Measurements from ENCODE around the gene PELI3. TPM values are rescaled to one million over a fixed set of nuclear protein-coding genes. Genes with fewer than 3 reads are reported as not detected.

PELI3 gene
- total and polyA plus RNA-seq, 2 of the 8 experiments (the other 6 are each of a cell fraction or from before 2014, with no cell fraction given) = 5.2 to 7.6 TPM

DNA sequence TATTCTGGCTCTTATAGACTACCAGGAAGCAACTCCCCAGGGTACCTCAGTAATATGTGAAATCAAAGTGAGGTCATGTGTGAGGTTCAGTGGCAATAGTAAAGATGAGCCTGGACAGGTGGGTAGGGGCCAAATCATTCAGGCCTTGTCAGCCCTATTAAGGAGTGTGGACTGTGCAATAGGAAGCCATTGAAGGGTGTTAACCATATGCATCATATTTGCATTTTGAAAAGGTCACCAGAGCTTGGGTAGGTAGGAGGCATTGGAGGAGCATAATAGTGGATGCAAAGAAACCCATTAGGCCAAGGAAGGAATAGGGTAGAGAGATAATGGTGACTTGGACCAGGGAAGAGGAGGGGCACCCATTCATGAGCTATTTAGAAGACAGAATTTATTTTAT is 19.7 kb upstream of the PELI3 start (continued):
- TF ChIP-seq, protein P1, sequence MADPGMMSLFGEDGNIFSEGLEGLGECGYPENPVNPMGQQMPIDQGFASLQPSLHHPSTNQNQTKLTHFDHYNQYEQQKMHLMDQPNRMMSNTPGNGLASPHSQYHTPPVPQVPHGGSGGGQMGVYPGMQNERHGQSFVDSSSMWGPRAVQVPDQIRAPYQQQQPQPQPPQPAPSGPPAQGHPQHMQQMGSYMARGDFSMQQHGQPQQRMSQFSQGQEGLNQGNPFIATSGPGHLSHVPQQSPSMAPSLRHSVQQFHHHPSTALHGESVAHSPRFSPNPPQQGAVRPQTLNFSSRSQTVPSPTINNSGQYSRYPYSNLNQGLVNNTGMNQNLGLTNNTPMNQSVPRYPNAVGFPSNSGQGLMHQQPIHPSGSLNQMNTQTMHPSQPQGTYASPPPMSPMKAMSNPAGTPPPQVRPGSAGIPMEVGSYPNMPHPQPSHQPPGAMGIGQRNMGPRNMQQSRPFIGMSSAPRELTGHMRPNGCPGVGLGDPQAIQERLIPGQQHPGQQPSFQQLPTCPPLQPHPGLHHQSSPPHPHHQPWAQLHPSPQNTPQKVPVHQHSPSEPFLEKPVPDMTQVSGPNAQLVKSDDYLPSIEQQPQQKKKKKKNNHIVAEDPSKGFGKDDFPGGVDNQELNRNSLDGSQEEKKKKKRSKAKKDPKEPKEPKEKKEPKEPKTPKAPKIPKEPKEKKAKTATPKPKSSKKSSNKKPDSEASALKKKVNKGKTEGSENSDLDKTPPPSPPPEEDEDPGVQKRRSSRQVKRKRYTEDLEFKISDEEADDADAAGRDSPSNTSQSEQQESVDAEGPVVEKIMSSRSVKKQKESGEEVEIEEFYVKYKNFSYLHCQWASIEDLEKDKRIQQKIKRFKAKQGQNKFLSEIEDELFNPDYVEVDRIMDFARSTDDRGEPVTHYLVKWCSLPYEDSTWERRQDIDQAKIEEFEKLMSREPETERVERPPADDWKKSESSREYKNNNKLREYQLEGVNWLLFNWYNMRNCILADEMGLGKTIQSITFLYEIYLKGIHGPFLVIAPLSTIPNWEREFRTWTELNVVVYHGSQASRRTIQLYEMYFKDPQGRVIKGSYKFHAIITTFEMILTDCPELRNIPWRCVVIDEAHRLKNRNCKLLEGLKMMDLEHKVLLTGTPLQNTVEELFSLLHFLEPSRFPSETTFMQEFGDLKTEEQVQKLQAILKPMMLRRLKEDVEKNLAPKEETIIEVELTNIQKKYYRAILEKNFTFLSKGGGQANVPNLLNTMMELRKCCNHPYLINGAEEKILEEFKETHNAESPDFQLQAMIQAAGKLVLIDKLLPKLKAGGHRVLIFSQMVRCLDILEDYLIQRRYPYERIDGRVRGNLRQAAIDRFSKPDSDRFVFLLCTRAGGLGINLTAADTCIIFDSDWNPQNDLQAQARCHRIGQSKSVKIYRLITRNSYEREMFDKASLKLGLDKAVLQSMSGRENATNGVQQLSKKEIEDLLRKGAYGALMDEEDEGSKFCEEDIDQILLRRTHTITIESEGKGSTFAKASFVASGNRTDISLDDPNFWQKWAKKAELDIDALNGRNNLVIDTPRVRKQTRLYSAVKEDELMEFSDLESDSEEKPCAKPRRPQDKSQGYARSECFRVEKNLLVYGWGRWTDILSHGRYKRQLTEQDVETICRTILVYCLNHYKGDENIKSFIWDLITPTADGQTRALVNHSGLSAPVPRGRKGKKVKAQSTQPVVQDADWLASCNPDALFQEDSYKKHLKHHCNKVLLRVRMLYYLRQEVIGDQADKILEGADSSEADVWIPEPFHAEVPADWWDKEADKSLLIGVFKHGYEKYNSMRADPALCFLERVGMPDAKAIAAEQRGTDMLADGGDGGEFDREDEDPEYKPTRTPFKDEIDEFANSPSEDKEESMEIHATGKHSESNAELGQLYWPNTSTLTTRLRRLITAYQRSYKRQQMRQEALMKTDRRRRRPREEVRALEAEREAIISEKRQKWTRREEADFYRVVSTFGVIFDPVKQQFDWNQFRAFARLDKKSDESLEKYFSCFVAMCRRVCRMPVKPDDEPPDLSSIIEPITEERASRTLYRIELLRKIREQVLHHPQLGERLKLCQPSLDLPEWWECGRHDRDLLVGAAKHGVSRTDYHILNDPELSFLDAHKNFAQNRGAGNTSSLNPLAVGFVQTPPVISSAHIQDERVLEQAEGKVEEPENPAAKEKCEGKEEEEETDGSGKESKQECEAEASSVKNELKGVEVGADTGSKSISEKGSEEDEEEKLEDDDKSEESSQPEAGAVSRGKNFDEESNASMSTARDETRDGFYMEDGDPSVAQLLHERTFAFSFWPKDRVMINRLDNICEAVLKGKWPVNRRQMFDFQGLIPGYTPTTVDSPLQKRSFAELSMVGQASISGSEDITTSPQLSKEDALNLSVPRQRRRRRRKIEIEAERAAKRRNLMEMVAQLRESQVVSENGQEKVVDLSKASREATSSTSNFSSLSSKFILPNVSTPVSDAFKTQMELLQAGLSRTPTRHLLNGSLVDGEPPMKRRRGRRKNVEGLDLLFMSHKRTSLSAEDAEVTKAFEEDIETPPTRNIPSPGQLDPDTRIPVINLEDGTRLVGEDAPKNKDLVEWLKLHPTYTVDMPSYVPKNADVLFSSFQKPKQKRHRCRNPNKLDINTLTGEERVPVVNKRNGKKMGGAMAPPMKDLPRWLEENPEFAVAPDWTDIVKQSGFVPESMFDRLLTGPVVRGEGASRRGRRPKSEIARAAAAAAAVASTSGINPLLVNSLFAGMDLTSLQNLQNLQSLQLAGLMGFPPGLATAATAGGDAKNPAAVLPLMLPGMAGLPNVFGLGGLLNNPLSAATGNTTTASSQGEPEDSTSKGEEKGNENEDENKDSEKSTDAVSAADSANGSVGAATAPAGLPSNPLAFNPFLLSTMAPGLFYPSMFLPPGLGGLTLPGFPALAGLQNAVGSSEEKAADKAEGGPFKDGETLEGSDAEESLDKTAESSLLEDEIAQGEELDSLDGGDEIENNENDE (IDR thresholded peaks at IDR 0.05; ENCODE audit: insufficient replicate concordance, low read length) = no peak
- TF ChIP-seq NANOG (IDR thresholded peaks at IDR 0.05; ENCODE audit: insufficient read depth, low read depth, low read length, poor library complexity, severe bottlenecking) (no peak), TCF12 (IDR thresholded peaks at IDR 0.05; ENCODE audit: low read depth, low read length) (no peak), SP1 (IDR thresholded peaks at IDR 0.05; ENCODE audit: low read depth, low read length) (no peak), FOSL1 (IDR thresholded peaks at IDR 0.05; ENCODE audit: insufficient read depth, low read depth, low read length) (no peak), BRCA1 (IDR thresholded peaks at IDR 0.05; ENCODE audit: low read depth, low read length) (no peak), GTF2F1 (IDR thresholded peaks at IDR 0.05; ENCODE audit: borderline replicate concordance, low read depth, low read length) (no peak), TAF1 (IDR thresholded peaks at IDR 0.05; ENCODE audit: low read depth, low read length) (no peak)
- TF ChIP-seq, protein P2, sequence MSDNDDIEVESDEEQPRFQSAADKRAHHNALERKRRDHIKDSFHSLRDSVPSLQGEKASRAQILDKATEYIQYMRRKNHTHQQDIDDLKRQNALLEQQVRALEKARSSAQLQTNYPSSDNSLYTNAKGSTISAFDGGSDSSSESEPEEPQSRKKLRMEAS (IDR thresholded peaks at IDR 0.05) = no peak
